ENCODE measurements around the gene EFCAB14.
"Not testable (repeated sequence)": the region's sequence is repeated elsewhere in the genome, so short reads cannot be mapped to it uniquely, and the experiment has no call there.

Gene EFCAB14, protein sequence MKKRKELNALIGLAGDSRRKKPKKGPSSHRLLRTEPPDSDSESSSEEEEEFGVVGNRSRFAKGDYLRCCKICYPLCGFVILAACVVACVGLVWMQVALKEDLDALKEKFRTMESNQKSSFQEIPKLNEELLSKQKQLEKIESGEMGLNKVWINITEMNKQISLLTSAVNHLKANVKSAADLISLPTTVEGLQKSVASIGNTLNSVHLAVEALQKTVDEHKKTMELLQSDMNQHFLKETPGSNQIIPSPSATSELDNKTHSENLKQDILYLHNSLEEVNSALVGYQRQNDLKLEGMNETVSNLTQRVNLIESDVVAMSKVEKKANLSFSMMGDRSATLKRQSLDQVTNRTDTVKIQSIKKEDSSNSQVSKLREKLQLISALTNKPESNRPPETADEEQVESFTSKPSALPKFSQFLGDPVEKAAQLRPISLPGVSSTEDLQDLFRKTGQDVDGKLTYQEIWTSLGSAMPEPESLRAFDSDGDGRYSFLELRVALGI

DNA sequence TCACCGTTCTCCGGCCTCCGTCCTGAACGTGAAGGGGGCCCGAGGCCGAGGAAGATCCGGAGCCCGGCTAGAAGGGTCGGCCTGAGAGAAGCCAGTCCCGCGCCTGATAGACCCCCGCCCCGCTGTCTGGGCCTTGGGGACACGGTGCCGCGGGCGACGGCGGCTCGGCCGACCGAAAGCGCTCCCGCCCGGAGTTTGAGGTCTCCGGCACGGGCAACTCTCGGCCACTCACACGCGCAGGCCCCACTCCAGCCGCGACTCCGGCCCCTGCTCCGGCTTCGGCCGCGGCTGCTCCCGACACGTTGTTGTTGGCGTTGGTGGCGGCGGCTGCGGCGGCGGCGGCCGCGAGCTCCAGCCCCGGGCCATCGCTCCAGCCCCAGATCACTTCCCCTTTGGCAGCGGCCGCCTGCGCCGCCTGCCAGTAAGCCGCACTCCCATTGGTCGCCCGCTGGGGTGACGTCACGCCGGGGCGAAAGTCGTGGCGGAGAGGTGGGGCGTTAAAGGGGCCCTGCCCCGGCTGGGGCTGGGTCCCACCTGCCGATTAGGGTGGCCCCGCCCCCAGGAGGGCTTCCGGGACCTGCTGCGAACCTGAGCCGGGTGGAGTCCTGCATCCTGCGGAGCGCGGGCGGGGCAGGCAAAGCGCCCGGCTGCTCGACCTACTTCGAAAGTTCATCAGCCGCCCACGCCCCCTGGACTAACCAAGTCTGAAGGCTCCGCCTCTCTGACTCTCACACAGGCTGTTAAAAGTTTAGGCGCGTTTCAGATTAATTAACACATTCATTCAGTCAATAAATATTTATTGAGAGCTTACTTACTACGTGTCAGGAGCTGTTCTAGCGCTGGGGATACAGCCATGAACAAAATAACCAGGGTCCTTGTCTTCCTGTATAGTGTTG lies at the start of gene EFCAB14:
TSS of gene EFCAB14 (minus strand) at position 388 of the 896 bp plus-strand sequence. CDS start 1,027 bp downstream, outside the sequence.
- peak; percentile 89 for DNase-seq (ENCODE audit: low read depth)

DNA sequence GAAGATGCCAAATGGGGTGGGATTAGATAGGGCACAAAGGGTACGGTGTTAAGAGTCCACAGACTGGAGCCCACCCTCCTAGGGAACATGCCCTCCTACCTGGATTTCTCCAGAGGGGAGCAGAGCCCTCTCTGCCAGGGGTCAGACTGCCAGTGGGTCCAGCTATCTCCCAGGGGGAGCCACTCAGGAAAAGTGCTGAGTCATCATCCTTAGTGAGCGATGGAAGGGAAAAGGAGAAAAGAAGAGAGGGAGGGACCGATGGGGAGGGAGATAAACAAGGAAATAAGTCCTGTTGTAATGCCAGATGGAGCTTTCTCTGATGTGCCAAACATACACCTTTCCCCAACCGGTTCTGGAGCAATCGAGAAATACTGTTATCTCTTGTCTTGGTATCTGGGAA lies 49.5 kb upstream of the EFCAB14 start:
- no peak for DNase-seq (ENCODE audit: low read depth)

DNA sequence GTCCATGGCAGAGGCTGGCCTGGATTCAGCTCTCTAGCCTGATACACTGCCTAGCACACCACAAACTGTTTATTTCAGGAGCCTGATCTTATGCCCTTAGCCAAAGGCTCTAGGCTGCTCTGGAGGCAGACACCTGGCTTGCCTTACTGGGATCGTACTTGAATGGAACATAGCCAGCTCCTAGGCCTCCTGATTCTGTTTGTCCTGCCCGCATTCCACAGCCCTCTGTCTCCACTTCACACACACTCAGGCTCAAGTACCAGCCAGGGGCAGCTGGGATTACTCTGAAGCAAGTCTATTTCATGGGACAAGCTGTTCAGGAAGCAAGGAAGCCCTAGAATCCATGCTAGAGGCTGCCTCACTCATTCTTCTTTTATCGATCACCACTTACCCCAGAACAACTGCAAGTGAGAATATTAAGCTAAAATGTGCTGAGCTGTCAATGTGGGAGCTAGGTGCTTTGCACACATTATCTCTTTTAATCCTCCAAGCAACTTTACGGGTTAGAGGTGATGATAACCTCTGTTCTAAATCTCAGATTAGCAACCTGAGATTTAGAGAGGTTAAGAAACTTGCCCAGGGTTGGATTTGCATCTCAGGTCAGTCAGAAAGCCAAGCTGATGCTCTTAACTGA lies 48.9 kb upstream of the EFCAB14 start:
- no peak for DNase-seq (ENCODE audit: low read depth)

DNA sequence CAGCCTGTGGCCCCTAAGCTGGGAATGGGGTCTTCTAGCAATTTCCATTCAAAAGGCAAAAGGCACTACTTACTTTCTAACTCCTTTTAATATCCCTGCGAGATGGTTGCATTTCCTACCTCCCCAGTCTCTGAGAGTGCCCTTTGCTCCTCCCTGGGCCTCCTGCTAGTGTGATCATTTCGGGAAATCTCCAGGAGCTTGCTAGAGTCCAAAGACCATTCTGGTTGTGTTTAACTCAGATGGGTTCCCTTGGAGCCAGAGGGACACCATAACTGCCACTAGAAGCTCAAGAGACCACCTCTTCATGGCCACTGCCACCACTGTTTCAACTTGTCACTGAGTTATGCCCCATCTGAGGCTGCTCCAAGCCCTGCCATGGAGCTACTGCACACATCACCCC lies 45.5 kb upstream of the EFCAB14 start:
- no peak for DNase-seq (ENCODE audit: low read depth)

DNA sequence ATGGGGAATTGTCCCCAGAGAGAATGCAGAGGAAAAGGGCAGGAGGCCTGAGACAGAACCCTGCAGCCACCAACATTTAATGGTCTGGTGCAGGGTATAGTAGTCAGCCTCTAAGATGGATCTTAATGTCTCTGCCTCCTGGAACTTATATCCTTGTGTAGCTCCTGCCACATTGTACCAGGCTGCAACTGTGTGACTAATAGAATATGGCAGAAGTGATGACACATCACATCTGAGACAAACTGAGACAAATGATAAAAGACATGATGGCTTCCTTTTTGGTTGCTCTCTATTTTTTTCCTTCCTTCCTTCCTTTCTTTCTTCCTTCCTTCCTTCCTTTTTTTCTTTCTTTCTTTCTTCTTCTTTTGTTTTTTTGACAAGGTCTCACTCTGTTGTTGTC lies 42.8 kb upstream of the EFCAB14 start:
- no peak for DNase-seq (ENCODE audit: low read depth)

DNA sequence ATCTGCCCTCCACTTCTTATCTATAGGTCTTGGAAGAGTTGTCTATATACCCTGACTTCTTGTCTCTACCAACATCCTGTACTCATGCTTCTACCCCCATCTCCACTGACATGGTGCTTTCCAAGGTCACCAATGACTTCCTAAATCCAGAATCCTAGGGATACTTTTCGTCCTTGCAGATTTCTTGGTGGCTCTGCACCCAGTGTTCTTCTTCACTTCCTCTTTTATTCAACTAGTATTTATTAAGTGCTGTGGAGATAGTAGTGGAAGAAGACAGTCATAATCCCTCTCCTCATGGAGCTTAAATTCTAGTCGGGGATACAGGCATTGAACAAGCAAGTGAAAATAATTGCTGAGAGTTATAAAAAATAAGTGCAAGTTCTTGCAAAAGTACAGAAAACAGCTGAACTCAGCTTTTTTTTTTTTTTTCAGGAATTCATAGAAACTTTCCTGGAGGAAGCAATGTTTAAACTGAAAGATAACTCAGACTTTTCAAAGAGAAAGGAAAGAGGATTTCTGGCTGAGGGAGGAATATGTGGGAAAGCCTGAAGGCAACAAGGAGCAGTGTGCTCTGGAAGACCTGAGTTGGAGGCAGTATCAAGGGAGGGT lies 41.7 kb upstream of the EFCAB14 start:
- DNase-seq (ENCODE audit: low read depth) = no peak

DNA sequence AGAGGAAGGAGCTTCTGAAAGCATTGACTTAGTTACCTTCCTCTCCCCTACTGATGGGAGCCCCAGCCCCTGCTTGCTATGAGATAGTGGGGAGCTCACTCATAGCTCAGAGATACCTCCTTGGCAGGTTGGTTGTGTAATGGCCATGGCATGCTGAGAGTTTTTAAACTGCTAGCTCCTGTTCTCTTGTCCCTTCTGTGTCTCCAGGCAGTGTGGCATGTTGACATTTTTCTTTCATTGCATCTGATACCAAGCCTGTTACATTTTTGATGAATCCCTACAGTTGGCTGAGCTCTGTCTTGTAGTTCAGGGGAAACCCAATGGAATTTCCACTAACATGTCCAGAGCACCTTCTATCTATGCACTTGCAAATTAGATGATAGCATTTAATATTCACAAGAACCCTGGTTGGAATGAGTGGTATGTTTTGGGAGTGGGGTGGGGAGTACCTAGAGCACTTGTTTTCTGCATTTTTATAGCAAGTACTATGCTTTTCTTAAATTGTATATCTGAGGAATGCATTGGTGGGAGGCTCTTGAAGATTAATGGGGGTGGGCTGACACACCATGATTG lies 39.1 kb upstream of the EFCAB14 start:
- DNase-seq (ENCODE audit: low read depth) = no peak

DNA sequence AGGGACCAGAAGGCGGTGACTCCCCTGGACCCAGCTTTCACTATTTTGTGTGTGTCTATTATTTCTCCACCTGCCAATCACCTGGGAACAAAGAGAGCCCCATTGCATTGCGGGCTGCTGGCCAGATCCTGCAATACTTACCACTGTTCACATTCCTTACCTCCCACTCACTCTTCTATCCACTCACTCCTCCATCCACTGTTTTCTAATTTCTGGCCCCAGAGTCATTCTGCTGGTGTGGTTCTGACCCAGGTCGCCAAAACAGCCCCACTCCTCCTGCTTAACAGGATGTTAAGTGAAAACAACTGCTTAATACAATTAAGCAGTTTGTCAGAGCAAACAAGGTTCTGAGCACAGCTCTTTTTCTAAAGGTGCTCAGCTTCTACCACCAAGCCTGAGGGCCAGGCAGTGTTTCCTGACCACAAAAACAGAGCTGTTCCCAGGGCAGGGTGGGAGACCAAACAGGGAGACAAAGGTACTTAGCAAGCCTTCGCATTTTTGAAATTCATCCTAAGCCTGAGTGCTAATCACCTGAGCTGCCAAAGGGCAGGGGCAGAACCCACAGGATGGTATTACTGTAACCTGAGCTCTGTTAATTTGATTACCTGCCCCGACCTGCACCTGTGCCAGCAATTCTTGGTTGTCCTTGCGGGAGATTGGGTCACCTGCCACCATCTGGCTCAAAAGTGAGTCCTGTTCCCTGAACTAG lies 38.5 kb upstream of the EFCAB14 start:
- no peak for DNase-seq (ENCODE audit: low read depth)

DNA sequence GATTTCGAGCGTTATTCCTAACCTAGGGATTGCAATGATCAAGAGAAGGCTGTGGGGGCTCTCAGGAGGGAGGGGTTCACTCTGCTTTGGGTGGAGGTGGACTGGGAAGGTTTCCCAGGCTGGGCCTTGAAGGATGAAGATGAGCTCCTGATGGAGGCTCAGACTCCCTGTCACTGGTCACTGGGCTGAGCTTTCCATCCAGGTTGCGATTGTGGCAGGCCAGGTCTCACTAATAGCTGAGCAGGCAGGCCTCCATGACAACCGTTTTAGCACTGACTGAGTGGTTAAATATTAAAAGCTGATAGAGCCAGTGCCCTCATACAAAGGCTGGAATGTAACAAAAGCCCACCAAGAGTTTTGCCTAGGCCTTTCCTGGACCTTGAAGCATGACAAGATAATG lies 36.2 kb upstream of the EFCAB14 start:
- no peak for DNase-seq (ENCODE audit: low read depth)

DNA sequence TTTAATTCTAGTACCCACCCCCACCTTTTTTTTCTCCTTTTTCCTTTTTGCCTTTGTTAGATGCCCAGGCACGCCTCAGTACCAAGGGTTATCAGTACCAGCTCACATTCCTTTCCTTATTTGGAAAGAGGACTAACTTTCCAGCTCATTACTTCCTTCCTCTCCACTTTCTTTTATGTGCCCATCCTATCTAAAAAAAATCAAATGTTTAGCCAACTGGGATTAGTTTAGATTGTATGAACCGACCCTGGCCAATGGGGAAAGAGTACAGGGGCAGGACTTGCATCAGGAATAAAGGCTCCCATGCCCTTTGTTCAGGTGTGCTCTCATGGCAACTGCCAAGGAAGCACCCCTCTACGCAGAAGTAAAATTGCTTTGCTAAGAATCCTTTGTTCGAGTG lies 35.8 kb upstream of the EFCAB14 start:
- DNase-seq (ENCODE audit: low read depth) = not testable (repeated sequence)

DNA sequence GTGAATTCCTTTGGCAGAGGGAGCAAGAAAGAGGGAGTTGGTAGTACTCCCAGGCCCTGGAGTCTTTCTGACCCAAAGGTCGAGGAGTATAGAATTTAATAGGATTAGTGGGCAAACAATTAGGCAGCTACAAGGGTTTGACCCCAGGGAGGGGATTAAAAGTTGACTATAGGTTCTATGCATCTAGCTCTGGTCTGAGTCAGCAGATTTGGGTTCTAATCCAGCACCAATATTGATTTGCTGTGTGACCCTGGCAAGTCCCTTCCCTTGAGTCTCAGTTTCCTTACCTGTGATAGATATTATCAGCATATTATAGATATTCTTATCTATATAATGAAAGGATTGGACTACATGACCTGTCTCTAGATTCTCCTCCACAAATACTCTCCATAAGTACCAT lies 35.1 kb upstream of the EFCAB14 start:
- no peak for DNase-seq (ENCODE audit: low read depth)

DNA sequence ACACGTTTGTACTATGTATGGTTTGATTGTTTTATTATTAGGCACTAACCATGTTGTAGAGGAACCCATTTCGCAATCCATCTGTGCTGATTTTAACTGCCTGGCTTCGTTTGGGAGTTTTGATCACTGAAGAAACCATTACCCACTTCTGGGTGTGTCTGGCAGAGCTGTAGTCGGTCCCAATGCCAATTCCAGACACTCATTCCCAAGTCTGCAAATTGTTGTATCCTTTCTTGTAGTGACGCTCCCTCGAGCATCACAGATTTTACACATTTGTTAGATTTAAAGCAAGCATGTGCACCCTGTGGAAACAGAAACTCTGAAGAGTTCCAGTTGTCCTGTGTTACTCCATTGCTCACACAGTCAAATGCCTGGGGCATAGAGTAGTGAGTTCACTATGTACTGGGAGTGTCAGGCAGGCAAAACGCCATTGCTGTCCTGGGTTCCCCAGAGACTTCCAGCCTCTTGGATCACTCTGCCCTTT lies 31.0 kb upstream of the EFCAB14 start:
- DNase-seq (ENCODE audit: low read depth) = no peak

DNA sequence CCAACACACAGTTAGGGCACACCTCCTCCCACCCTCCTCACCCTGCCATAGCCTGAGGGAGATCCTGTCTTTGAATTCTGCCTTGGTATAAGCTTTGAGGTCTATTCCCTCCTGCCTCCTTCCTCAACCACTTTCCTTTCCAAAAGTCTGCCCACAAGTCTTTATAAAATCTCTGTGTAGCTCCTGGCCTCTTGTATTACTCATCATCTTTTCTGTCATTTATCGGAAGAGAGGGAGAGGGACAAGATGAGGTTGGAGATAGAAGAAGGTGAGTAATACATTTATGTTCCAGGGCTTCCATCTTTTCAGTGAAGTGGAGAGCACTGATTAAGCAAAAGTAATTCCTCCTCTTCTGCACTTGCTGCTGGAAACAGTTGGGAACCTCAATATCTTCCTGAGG lies 30.5 kb upstream of the EFCAB14 start:
- peak; percentile 15 for DNase-seq (ENCODE audit: low read depth)

DNA sequence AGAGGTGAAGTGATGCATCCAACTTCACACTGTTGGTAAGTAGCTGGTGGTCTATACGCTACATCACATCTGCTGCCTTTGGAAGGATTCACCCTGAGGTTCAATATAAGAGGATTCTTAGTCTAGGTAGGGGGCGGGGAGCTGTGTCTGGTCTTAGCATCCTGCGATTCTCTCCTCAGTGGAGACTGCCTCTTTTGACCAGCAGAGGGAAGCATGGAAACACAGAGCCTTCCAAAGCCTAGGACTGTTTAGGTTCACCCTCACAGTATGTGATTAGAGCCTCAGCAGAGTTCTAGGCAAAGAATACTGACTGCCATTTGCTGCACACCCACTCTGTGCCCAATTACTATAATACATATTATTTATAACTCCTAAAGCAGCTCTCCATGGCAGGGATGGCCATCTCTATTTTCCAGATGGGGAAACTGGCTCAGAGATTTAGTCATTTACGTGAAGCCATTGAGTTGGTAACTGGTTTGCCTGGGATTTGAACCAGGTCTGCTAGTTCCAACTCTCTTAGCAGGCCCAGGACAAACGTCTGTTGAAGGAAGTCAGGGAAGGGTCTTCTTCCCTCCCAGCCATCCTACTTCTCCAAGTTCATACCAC lies 28.9 kb upstream of the EFCAB14 start:
- peak; percentile 58 for DNase-seq (ENCODE audit: low read depth)

DNA sequence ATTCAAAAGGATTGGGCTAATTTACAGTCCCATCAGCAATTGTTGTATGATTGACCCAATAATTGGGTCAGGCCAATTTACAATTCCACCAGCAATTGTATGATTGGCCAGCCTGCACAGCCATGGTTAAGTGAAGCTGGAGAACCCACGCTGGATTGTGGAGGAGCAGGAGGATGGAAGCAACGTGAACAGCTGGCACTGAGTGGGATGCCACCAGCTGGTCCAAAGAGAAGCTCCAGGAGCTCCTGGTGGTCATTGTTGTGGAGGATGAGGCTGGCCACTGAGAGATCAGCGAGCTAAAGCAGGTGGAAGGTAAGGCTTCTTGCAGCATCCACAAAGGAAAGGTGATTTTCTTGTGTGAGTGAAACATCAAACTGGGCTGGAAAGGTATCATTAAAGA lies 23.2 kb upstream of the EFCAB14 start:
- DNase-seq (ENCODE audit: low read depth) = no peak

DNA sequence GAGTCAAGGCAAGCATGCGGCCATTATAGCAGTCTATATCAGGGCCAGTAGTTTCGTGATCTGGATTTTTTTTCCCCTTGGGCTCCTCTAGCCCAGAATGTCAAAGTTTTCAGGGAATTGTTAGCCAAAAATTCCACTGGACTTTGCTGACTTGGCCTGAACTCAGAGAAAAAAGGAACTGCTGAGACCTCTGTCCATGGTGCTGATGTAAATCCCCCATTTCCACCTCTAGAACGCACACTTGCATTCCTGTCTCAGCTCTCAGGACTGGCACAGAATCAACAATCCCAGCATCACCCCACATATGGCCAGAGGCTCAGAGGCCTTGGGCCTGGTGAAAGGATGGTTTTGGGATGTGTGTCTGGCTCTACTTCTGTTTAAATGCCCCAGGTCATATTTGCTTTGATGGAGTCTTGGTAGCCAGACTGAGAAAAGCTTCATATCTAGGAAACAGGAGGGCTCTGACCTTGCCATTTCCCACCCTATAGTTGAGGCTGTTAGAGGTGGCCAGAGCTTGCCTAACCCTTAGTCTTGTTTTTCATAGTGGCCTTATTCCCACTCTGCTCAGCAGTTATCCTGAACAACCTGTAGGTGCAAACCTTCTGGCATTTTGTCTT lies 16.9 kb upstream of the EFCAB14 start:
- DNase-seq (ENCODE audit: low read depth) = peak; percentile 81

DNA sequence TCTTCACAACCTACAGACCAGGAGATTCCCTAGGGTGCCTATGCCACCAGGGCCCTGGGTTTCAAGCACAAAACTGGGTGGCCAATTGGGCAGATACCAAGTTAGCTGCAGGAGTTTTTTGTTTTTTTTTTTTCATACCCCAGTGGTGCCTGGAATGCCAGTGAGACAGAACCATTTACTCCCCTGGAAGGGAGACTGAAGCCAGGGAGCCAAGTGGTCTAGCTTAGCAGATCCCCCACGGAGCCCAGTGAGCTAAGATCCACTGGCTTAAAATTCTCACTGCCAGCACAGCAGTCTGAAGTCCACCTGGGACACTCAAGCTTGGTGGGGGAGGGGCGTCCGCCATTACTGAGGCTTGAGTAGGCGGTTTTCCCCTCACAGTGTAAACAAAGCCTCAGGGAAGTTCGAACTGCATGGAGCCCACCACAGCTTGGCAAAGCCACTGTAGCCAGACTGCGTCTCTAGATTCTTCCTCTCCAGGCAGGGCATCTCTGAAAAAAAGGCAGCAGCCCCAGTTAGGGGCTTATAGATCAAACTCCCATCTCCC lies 9.5 kb upstream of the EFCAB14 start:
- DNase-seq (ENCODE audit: low read depth) = not testable (repeated sequence)

DNA sequence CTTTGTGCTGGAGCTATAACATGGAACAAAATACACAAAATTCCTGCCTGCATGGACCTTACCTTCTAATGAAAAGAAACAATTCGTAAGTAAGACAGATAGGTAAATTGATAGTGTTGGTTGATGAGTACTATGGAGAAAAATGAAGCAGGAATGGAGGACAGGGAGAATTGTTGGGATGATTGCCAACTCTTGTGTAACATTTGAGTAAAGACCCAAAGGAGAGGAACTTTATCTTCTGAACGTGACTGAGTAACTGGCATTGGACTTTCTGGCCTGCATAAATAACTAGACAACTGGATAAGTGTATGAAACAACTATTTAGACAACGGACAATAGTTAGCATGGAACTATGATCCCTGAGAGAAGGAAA lies 6.8 kb upstream of the EFCAB14 start:
- DNase-seq (ENCODE audit: low read depth) = peak; percentile 68

DNA sequence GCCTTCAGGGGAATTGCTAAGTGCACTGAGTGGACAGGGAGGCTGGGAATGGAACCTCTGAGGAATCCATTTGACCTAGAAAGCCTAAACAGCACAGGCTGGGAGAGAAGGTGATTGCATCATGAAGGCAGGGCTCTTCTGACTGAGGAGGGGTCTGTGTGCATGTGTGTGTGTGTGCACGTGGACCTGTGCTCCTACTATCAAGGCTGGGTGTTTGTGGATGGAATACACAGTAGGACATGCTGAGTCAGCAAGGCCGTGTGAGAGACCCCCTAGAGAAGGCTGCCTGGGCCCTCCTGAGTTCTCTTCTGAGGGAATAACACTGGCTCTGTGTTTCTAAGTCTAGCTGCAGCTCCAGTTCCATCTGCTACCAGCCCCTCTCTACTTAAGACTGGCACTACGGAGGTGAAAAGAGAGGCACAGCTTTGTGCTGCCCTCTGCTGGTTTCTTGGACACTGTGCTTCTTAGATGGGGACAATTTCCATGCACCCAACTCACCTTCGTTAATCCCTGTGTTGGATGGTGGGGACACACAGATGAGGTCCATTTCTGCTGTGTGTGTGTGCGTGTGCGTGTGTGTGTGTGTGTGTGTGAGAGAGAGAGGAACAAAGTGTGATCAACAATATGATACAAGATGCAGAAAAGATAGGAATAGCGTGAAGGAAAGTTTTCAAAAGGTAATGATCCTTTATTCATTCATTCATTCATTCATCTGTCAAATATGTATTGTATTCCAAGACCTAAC lies 6.2 kb upstream of the EFCAB14 start:
- peak; percentile 81 for DNase-seq (ENCODE audit: low read depth)

Measured in EH (cell line).